GM21381 (cell line): ENCODE results near the gene CNTN4.
"Not testable (repeated sequence)": the region's sequence is repeated elsewhere in the genome, so short reads cannot be mapped to it uniquely, and the experiment has no call there.

Experiments used
- ATAC-seq: cut with Tn5 transposase; IDR thresholded peaks from one replicate; pipeline ENCODE4 v1.9.1; 2021; ENCODE audit warnings: mild to moderate bottlenecking, moderate library complexity; ENCODE audit not compliant: unreplicated experiment

The CNTN4 gene

GRCh38 chr3:2945121-2945520 lies 846.5 kb downstream of the CNTN4 start:
- no peak for ATAC-seq

DNA sequence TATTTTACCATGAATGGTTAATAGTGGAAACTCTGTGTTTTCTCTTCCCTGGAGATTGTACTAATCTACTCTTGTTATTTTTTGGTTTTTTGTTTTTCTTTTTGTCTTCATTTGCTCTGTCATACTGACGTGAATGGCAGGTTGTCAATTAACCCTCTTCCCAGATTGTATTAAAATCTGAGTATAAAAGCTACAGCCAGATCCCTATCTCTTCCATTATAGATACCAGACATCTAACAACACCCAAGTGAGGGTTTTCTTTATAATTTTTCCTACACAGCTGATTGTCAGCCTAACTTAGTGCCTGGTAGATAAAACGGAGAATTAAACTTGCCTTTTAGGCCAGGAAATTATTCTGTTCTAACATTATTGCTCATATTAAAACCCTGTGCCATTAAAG lies 848.9 kb downstream of the CNTN4 start:
- no peak for ATAC-seq

DNA sequence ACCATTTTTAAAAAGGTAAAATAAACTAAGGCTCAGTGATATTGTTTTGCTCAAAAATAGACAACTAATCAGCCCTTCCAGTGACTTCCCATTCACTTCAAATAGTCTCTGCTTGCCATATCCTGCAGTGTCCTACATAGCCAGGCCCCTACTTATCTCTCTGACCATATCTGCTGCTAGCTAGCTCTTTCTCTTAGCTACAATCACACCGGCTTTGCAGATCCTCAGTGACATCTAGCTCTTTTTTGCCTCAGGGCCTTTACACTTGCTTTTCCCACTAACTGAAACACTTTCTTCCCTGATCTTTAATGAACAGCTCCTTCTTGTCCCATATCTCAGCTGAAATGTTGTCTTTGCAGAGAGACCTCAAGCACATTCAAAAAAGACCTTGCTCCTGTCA lies 850.2 kb downstream of the CNTN4 start:
- ATAC-seq: no peak

- no peak for ATAC-seq
These were observed 851.5 kb downstream of the CNTN4 start for GRCh38 chr3:2950159-2950558.

GRCh38 chr3:2957115-2957514 lies 858.4 kb downstream of the CNTN4 start:
- ATAC-seq: no peak

DNA sequence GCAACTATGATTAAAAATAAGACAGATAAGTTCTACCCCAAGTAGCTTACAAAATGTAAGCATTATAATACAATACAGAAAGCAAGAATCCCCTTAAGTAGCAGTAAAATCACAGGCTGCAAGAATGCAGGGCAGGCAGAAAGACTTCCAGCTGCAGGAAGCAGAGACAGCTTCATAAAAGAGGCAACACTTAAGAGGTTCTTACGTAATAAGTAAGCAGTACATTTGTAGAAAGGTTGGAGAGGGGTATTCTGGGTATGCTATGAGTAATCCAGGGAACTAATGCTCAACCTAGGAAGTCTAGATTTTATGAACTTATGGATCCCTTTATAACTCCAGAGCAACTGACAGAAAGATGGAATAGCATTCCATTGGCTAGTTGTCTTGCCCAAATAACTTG lies 859.9 kb downstream of the CNTN4 start:
- ATAC-seq: no peak

GRCh38 chr3:2961576-2961975 lies 862.9 kb downstream of the CNTN4 start:
- no peak for ATAC-seq

- no peak for ATAC-seq
These were observed 869.2 kb downstream of the CNTN4 start for GRCh38 chr3:2967871-2968270.

DNA sequence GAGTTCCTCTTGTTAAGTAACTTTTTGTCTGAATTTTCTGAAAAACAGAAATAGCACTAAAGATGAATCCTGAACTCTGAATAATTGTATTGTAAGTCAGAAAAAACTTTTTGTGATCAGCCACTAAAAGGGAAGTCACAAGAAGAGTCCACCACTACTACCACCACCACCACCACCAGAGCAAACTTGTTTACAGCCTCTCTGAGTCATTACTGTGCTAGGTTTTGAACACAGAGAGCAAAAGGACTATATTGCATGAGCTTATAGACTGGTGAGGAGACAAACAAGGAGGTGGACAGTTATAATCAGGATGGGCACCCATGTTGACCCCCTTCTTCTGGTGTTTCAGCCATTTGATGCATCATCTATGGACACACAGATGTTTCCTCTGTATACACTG lies 869.8 kb downstream of the CNTN4 start:
- ATAC-seq: no peak

- no peak for ATAC-seq
These were observed 877.5 kb downstream of the CNTN4 start for GRCh38 chr3:2976212-2976611.

- no peak for ATAC-seq
These were observed 878.1 kb downstream of the CNTN4 start for GRCh38 chr3:2976796-2977195.

GRCh38 chr3:2978977-2979732 lies 880.5 kb downstream of the CNTN4 start:
- no peak for ATAC-seq

GRCh38 chr3:2984005-2984830 lies 885.6 kb downstream of the CNTN4 start:
- ATAC-seq: no peak

DNA sequence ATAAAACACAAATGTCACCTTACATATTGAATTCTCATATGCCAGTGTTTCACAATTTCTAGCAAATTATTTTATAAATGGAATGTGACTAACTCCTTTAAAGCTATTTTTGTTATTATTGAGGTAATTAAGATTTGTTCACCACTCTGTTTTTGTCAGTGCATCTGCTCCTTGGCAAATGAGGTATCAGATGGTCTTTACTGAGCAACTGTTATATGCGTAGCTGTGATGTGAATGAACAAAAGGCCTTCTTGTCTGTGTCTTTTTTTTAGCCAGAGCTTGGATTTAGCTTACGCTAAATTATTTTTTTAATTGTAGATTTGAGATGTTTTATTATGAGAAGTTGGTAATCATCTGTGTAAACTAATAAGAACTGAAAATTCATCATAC lies 886.2 kb downstream of the CNTN4 start:
- no peak for ATAC-seq

- ATAC-seq: no peak
These were observed 886.8 kb downstream of the CNTN4 start for GRCh38 chr3:2985479-2985878.

- ATAC-seq: no peak
These were observed 893.9 kb downstream of the CNTN4 start for GRCh38 chr3:2992534-2992933.

GRCh38 chr3:2993130-2993529 lies 894.5 kb downstream of the CNTN4 start:
- not testable (repeated sequence) for ATAC-seq

DNA sequence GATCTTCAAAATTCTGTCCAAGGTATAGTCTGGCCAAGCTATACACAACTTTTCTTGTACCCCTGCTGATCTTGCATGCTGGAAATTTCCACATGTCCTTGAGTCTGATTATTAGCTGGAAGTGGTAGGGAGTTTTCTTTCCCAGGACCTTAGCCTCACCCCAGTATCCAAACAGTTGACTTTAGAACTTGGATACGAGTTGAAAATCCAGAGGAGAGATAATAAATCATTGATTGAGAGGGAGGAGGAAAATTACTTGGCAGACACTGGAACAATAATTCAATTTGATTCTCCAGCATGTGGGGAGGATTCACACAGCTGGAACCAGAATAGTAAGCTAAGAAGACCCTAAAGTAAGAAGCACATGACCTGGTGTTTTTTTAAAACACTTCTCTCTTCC lies 895.1 kb downstream of the CNTN4 start:
- no peak for ATAC-seq

DNA sequence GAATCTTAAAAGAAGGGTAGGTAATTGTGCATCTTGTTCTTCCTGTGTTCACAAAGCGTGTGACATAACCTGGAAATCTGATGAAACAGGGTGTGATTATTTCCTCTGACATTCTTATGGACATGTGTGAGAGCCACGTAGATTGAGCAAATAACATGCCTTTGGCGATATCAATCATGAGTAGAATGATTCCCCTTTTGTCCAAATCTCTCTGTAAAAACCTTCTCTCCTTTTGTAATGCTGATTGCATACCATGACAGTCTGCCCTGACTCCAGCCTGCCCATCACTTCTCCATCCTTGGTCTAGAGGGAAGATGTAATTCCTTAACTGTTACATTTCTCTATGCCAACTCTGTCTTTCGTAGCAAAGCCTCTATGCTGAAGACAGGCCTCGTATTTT lies 896.5 kb downstream of the CNTN4 start:
- no peak for ATAC-seq

DNA sequence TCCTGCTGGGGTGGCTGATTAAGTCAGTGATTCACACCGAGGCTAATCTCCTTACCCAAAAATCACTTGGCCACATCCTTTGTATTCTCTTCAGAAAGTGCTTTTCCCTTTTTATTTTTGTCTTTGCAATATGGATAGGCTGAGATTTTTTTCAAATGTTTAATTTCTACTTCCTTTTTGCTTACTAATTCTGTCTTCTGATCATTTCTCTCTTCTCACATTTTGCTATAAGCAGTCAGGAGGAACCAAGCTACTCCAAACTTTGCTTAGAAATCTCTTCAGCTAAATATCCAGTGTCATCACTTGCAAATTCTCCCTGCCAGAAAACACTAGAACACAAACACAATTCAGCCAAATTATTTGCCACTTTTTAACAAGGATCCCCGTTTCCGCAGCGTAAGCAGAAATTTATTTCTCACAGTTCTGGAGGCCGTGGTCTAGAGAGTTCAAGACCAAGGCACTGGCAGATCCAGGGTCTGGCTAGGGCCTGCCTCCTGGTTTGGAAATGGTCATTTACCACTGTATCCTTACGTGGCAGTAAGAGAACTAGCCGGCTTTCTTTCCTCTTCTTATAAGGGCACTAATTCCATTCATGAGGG lies 906.6 kb downstream of the CNTN4 start:
- no peak for ATAC-seq

DNA sequence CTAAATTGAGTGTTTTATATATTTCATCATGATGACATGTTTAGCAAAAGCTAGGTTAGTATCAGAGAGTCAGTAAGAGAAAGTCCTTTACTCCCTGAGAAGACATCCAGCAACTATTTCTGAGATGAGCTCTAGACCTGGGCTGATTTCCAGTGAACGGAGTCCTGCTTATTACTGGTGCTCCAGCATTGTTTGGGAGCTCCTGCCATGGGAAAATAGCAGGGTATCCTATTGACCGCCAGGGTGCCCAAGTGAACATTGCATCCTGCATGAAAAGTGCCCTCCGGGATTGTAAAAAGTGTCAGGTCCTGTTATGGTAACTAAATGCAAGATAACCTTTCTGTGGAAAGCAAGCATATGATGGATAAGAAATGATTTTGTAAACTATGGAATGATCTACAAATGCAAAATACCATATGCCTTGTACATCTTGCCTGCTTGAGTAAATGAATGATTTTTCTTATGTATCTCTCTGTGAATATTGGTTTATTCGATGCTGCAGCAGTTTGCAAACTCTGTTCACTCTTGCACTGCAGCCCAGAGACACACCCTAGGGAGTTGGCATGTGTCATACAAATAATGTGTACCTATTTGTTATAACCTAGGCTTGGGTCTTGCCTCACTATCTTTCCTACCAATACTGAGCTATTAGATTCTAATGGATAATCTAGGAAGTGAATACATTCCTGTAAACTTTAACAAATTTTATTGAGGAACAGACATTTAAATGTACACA lies 914.8 kb downstream of the CNTN4 start:
- no peak for ATAC-seq
